WTC11 (cell line): ENCODE results near the gene PRR12. TPM values are rescaled to one million over a fixed set of nuclear protein-coding genes. Genes with fewer than 3 reads are reported as not detected.

ENCODE experiments used
- ATAC-seq: fragments of 200-7000 bp; cut with Tn5 transposase; 2 replicates; pipeline ENCODE4 v1.10.0; 2021; ENCODE audit warnings: mild to moderate bottlenecking, moderate library complexity
- CTCF ChIA-PET: fragments of 300-600 bp; sonication (Branson Sonifier 250); formaldehyde crosslinking; loops from one replicate; lab custom pipeline; 2021; ENCODE audit warnings: antibody characterized with exemption; lab: Charles Lee
- POLR2A ChIA-PET: fragments of 350-600 bp; sonication (Branson Sonifier 250); formaldehyde crosslinking; loops from one replicate; lab custom pipeline; 2021; ENCODE audit warnings: antibody characterized with exemption; lab: Charles Lee
- DNase-seq: peaks from one replicate; pipeline ENCODE4 v3.0.0; 2021; ENCODE audit warnings: low spot score
- H3K27ac Mint-ChIP-seq: 2 replicates; pipeline ENCODE4 v1.8.0; 2021; ENCODE audit warnings: mixed read lengths
- H3K27me3 Mint-ChIP-seq: 2 replicates; pipeline ENCODE4 v1.8.0; 2021; ENCODE audit warnings: low read depth, mild to moderate bottlenecking, moderate library complexity, mixed read lengths
- H3K36me3 Mint-ChIP-seq: 2 replicates; pipeline ENCODE4 v1.8.0; 2021; ENCODE audit warnings: mixed read lengths
- H3K4me1 Mint-ChIP-seq: 2 replicates; pipeline ENCODE4 v1.8.0; 2022; ENCODE audit warnings: mixed read lengths
- H3K4me3 Mint-ChIP-seq: 2 replicates; pipeline ENCODE4 v1.8.0; 2021; ENCODE audit warnings: mild to moderate bottlenecking, moderate library complexity, mixed read lengths
- H3K9me3 Mint-ChIP-seq: 2 replicates; pipeline ENCODE4 v1.8.0; 2021; ENCODE audit warnings: mixed read lengths
- CBFB ChIP-seq: sonication (generic); formaldehyde crosslinking; IDR thresholded peaks from 2 replicates; pipeline ENCODE4 v1.8.1; 2022; ENCODE audit warnings: mild to moderate bottlenecking, low read depth, missing genetic modification reagents
- ESRRA ChIP-seq: sonication (generic); formaldehyde crosslinking; IDR thresholded peaks from 2 replicates; pipeline ENCODE4 v1.8.1; 2022; ENCODE audit warnings: mild to moderate bottlenecking, missing genetic modification reagents, borderline replicate concordance
- FOXJ3 ChIP-seq: sonication (generic); formaldehyde crosslinking; IDR thresholded peaks from 2 replicates; pipeline ENCODE4 v1.9.0; 2021; ENCODE audit warnings: missing genetic modification reagents, mild to moderate bottlenecking, borderline replicate concordance
- GTF2I ChIP-seq: fragments of 250-450 bp; sonication (Bioruptor Pico); conservative IDR thresholded peaks from 2 replicates; pipeline ENCODE4 v1.4.0; 2021; ENCODE audit warnings: mild to moderate bottlenecking
- MXD4 ChIP-seq: fragments of 250-450 bp; sonication (Bioruptor Pico); IDR thresholded peaks from 2 replicates; pipeline ENCODE4 v1.8.0; 2021; ENCODE audit warnings: mild to moderate bottlenecking, moderate library complexity, borderline replicate concordance
- NFE2L1 ChIP-seq: sonication (generic); formaldehyde crosslinking; IDR thresholded peaks from 2 replicates; pipeline ENCODE4 v1.8.1; 2023; ENCODE audit warnings: missing genetic modification reagents
- NR3C1 ChIP-seq: sonication (generic); formaldehyde crosslinking; conservative IDR thresholded peaks from 2 replicates; pipeline ENCODE4 v1.8.1; 2023; ENCODE audit warnings: low read depth, mild to moderate bottlenecking, missing genetic modification reagents
- RELA ChIP-seq: sonication (generic); formaldehyde crosslinking; IDR thresholded peaks from 2 replicates; pipeline ENCODE4 v1.8.1; 2022; ENCODE audit warnings: missing genetic modification reagents, mild to moderate bottlenecking, borderline replicate concordance
- RORB ChIP-seq: fragments of 250-450 bp; sonication (Bioruptor Pico); IDR thresholded peaks from 2 replicates; pipeline ENCODE4 v1.9.0; 2021; ENCODE audit warnings: mild to moderate bottlenecking
- SOX15 ChIP-seq: fragments of 250-450 bp; sonication (Bioruptor Pico); IDR thresholded peaks from 2 replicates; pipeline ENCODE4 v1.9.0; 2021; ENCODE audit warnings: mild to moderate bottlenecking
- SP1 ChIP-seq: sonication (generic); formaldehyde crosslinking; conservative IDR thresholded peaks from 2 replicates; pipeline ENCODE4 v1.8.1; 2022; ENCODE audit warnings: missing genetic modification reagents
- TEAD1 ChIP-seq: sonication (generic); formaldehyde crosslinking; IDR thresholded peaks from 2 replicates; pipeline ENCODE4 v1.8.0; 2022; ENCODE audit warnings: mild to moderate bottlenecking, missing genetic modification reagents
- ZBTB21 ChIP-seq: sonication (generic); formaldehyde crosslinking; IDR thresholded peaks from 2 replicates; pipeline ENCODE4 v1.8.1; 2023; ENCODE audit warnings: mild to moderate bottlenecking, missing genetic modification reagents, borderline replicate concordance
- ZNF219 ChIP-seq: sonication (generic); formaldehyde crosslinking; IDR thresholded peaks from 2 replicates; pipeline ENCODE4 v1.8.0; 2023; ENCODE audit warnings: missing genetic modification reagents, mild to moderate bottlenecking, borderline replicate concordance
- ZNF263 ChIP-seq: sonication (generic); formaldehyde crosslinking; IDR thresholded peaks from 2 replicates; pipeline ENCODE4 v1.8.1; 2022; ENCODE audit warnings: low read depth, mild to moderate bottlenecking, moderate library complexity, missing genetic modification reagents
- total RNA-seq: library from RNA; stranded (reverse); gene quantifications from 3 replicates; pipeline ENCODE4 v1.2.3, GENCODE V29; 2021
- TF ChIP-seq, protein P1 (sequence below): sonication (generic); formaldehyde crosslinking; IDR thresholded peaks from 2 replicates; pipeline ENCODE4 v1.8.1; 2023; ENCODE audit warnings: mild to moderate bottlenecking, missing genetic modification reagents
- TF ChIP-seq, protein P2 (sequence below): sonication (generic); formaldehyde crosslinking; IDR thresholded peaks from 2 replicates; pipeline ENCODE4 v1.8.1; 2022; ENCODE audit warnings: missing genetic modification reagents, borderline replicate concordance
- TF ChIP-seq, protein P3 (sequence below): fragments of 200-600 bp; IDR thresholded peaks from 2 replicates; pipeline ENCODE4 v1.8.0; 2022; ENCODE audit warnings: antibody characterized with exemption
- TF ChIP-seq, protein P4 (sequence below): fragments of 250-450 bp; sonication (Bioruptor Pico); conservative IDR thresholded peaks from 2 replicates; pipeline ENCODE4 v1.9.0; 2021; ENCODE audit warnings: mild to moderate bottlenecking
- TF ChIP-seq, protein P5 (sequence below): sonication (generic); formaldehyde crosslinking; IDR thresholded peaks from 2 replicates; pipeline ENCODE4 v1.8.1; 2023; ENCODE audit warnings: mild to moderate bottlenecking, moderate library complexity, missing genetic modification reagents
- TF ChIP-seq, protein P6 (sequence below): fragments of 250-450 bp; sonication (Bioruptor Pico); IDR thresholded peaks from 2 replicates; pipeline ENCODE4 v1.8.0; 2021; ENCODE audit warnings: mild to moderate bottlenecking

Gene PRR12
- total RNA-seq, 1 experiment from 2014 or later: 86.1 TPM

DNA sequence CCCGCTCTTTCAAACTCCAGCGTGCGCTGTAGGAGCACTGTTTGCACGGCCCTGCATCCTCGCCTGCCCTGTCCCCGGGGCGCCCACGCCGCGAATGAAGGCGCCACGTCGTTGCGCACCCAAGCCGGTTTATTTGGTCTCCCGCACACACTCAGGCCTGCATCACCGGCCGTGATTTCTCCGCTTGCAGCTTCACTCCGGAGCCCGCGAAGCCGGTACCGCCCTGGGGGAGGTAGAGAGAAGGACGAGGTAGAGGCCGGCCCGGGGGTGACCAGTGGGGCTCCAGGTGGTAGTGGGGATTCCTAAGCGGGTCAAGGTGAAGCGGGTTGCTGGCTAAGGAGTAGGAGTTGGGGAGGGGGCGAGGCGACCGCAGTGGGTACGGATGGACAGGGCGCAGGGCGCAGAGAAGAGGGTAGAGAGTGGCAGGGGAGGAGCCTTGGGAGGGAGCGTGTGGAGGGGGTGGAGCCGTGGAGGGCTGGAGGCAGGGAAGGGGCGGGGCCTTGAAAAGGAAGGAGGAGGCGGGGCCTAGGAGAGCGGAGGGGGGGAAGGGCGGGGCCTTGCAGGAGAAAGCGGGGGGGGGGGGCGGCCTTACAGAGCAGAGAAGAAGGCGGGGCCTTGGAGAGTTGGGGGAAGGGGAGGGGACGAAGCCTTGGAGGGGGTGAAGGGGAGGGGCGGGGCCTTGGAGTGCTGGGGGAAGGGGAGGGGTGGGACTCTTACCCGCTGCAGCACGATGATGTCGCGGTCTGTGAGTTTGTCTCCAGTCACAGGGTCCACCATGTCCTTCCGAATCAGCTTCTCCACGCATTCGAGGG is 35.2 kb upstream of the PRR12 start:
- ChIA-PET POLR2A (interaction anchor here (0.7 to 1.1 kb wide), 2 partner anchors 9 to 60 kb away, joined by 4 to 6 read pairs; partner anchors contain the start of gene RPS11), CTCF (interaction anchor here (1.1 to 7.6 kb wide), 4 partner anchors 9 to 80 kb away, joined by 3 to 95 read pairs (median 5); no protein-coding TSS in a partner anchor)
- peaks cover 28% of the 10 kb centered on the region for H3K36me3 Mint-ChIP-seq
- TF ChIP-seq, protein P1, sequence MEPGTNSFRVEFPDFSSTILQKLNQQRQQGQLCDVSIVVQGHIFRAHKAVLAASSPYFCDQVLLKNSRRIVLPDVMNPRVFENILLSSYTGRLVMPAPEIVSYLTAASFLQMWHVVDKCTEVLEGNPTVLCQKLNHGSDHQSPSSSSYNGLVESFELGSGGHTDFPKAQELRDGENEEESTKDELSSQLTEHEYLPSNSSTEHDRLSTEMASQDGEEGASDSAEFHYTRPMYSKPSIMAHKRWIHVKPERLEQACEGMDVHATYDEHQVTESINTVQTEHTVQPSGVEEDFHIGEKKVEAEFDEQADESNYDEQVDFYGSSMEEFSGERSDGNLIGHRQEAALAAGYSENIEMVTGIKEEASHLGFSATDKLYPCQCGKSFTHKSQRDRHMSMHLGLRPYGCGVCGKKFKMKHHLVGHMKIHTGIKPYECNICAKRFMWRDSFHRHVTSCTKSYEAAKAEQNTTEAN (CRISPR knock-in tag): 0 out of 2 replicates have a peak, but pooled peaks have one; percentile 0
- TF ChIP-seq SP1: peak; percentile 34; the same call in 1 of the 2 replicates
- no peak for TF ChIP-seq ESRRA (CRISPR knock-in tag)
- H3K27ac Mint-ChIP-seq: peak overlapping the region; percentile 89
- ATAC-seq (peak; percentile 79), DNase-seq (peak; percentile 95)
- peak overlapping the region; percentile 70 for H3K4me3 Mint-ChIP-seq
- H3K27me3 Mint-ChIP-seq: no peaks in the 10 kb centered on the region
- no peaks in the 10 kb centered on the region for H3K9me3 Mint-ChIP-seq
- H3K4me1 Mint-ChIP-seq: peaks cover 21% of the 10 kb centered on the region

DNA sequence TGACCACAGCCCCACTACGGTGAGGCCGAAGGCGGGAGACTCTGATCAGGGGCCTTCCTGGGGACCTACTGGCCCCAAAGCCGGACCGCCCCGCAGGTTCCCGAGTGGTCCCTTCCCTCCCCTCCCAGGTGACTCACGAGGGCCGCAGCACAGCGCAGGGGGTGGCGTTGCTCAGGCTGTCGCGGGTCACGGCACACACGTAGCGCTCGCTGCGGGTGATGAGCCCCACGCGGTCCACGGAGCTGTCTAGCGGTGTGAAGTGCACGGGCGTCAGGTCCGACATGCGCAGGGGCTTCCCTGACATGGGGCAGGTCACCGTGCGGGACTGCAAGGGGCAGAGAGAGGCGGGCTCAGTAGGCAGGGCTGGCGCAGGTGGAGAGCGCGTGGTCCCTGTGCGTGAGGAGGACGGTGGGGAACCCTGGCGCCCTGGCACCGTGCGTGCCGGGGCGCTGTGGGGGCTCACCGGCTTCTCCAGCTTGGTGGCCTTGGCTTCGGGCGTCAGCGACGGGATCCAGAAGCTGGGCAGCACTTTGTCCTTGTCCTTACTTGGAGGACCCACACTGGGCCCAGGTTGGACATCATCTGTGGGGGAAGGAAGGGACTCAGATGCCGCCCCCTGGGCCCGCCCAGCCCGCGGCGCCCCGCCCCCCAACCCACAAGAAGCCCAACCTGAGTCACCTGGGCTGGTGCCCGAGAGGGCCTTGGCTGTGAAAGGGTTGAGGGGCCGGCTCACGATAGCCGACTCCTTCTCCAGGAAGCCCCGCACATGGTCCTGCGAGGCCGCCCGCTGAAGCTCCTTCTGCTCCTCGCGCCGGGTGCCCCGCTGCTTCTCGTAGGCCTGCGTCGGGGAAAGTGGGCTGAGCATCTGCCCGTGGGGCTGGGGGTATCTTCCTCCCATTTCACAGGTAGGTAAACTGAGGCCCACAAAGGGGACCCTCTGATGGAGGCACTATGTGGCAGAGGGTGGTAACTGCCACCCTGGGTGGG is 34.3 kb upstream of the PRR12 start:
- Mint-ChIP-seq H3K36me3 (peaks cover 28% of the 10 kb centered on the region), H3K4me3 (peak overlapping the region; percentile 70), H3K4me1 (peaks cover 24% of the 10 kb centered on the region), H3K27me3 (no peaks in the 10 kb centered on the region), H3K27ac (peak overlapping the region; percentile 70; the same call in 1 of the 2 replicates), H3K9me3 (no peaks in the 10 kb centered on the region)
- CTCF ChIA-PET: interaction anchor here (0.6 to 7.6 kb wide), 5 partner anchors 10 to 139 kb away, joined by 3 to 95 read pairs (median 3); no protein-coding TSS in a partner anchor
- peak; percentile 82 for DNase-seq
- peak; percentile 67 for ATAC-seq
- POLR2A ChIA-PET: interaction anchor here (0.7 to 1.8 kb wide), 3 partner anchors 10 to 61 kb away, joined by 4 to 6 read pairs (median 5); partner anchors contain the start of gene RPS11
- TF ChIP-seq ZBTB21 (CRISPR knock-in tag) (peak; percentile 81; the same call in 1 of the 2 replicates), RORB (CRISPR knock-in tag) (no peak), SOX15 (CRISPR knock-in tag) (no peak), SP1 (0 out of 2 replicates have a peak, but pooled peaks have one; percentile 19), TEAD1 (CRISPR knock-in tag) (no peak), NFE2L1 (CRISPR knock-in tag) (no peak), MXD4 (CRISPR knock-in tag) (no peak), FOXJ3 (no peak), CBFB (CRISPR knock-in tag) (no peak), GTF2I (CRISPR knock-in tag) (0 out of 2 replicates have a peak, but pooled peaks have one; percentile 74), NR3C1 (CRISPR knock-in tag) (no peak), RELA (CRISPR knock-in tag) (no peak), ZNF263 (CRISPR knock-in tag) (no peak), ZNF219 (CRISPR knock-in tag) (no peak)
- TF ChIP-seq, protein P2, sequence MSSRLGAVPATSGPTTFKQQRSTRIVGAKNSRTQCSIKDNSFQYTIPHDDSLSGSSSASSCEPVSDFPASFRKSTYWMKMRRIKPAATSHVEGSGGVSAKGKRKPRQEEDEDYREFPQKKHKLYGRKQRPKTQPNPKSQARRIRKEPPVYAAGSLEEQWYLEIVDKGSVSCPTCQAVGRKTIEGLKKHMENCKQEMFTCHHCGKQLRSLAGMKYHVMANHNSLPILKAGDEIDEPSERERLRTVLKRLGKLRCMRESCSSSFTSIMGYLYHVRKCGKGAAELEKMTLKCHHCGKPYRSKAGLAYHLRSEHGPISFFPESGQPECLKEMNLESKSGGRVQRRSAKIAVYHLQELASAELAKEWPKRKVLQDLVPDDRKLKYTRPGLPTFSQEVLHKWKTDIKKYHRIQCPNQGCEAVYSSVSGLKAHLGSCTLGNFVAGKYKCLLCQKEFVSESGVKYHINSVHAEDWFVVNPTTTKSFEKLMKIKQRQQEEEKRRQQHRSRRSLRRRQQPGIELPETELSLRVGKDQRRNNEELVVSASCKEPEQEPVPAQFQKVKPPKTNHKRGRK (CRISPR knock-in tag): no peak
- TF ChIP-seq, protein P3, sequence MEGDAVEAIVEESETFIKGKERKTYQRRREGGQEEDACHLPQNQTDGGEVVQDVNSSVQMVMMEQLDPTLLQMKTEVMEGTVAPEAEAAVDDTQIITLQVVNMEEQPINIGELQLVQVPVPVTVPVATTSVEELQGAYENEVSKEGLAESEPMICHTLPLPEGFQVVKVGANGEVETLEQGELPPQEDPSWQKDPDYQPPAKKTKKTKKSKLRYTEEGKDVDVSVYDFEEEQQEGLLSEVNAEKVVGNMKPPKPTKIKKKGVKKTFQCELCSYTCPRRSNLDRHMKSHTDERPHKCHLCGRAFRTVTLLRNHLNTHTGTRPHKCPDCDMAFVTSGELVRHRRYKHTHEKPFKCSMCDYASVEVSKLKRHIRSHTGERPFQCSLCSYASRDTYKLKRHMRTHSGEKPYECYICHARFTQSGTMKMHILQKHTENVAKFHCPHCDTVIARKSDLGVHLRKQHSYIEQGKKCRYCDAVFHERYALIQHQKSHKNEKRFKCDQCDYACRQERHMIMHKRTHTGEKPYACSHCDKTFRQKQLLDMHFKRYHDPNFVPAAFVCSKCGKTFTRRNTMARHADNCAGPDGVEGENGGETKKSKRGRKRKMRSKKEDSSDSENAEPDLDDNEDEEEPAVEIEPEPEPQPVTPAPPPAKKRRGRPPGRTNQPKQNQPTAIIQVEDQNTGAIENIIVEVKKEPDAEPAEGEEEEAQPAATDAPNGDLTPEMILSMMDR: no peak
- TF ChIP-seq, protein P4, sequence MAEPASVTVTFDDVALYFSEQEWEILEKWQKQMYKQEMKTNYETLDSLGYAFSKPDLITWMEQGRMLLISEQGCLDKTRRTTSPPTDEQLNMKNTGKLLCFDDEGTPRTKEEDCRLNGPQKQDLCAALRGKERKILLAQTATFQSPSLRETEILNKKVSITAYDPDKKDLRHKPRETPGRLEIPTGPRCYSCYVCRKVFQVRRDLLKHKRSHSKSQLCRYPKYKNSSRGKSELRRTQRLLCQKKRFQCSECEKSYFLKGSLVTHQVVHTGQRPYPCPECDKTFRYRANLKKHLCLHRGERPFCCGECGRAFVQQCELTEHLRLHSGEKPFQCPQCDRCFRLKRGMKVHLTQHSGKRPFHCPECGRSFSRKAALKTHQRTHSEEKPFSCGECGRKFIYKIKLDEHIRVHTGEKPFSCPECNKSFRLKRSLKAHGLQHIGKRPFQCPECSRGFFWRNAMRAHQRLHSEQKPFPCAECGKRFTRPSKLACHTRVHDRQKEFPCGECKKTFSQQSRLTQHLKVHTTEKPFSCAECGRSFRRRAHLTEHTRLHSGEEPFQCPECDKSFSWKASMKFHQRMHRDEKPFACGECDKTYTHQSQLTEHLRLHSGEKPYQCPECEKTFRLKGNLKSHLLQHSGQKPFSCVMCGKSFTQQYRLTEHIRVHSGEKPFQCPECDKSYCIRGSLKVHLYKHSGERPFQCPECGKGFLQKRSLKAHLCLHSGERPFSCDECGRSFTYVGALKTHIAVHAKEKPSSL: no peak
- TF ChIP-seq, protein P5, sequence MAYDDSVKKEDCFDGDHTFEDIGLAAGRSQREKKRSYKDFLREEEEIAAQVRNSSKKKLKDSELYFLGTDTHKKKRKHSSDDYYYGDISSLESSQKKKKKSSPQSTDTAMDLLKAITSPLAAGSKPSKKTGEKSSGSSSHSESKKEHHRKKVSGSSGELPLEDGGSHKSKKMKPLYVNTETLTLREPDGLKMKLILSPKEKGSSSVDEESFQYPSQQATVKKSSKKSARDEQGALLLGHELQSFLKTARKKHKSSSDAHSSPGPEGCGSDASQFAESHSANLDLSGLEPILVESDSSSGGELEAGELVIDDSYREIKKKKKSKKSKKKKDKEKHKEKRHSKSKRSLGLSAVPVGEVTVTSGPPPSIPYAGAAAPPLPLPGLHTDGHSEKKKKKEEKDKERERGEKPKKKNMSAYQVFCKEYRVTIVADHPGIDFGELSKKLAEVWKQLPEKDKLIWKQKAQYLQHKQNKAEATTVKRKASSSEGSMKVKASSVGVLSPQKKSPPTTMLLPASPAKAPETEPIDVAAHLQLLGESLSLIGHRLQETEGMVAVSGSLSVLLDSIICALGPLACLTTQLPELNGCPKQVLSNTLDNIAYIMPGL (CRISPR knock-in tag): no peak
- TF ChIP-seq, protein P6, sequence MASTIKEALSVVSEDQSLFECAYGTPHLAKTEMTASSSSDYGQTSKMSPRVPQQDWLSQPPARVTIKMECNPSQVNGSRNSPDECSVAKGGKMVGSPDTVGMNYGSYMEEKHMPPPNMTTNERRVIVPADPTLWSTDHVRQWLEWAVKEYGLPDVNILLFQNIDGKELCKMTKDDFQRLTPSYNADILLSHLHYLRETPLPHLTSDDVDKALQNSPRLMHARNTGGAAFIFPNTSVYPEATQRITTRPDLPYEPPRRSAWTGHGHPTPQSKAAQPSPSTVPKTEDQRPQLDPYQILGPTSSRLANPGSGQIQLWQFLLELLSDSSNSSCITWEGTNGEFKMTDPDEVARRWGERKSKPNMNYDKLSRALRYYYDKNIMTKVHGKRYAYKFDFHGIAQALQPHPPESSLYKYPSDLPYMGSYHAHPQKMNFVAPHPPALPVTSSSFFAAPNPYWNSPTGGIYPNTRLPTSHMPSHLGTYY (CRISPR knock-in tag): no peak
